B cell (primary cell): ENCODE data around the gene CACNA1A. TPM values are rescaled to one million over a fixed set of nuclear protein-coding genes. Genes with fewer than 3 reads are reported as not detected.

ENCODE experiments used
- ATAC-seq: fragments of 200-7000 bp; cut with Tn5 transposase; one replicate; pipeline ENCODE4 v1.10.0; 2021; ENCODE audit warnings: low read depth, mild to moderate bottlenecking, moderate number of reproducible peaks, moderate library complexity
- CTCF ChIA-PET: fragments of 350-600 bp; sonication (Branson Sonifier 250); formaldehyde crosslinking; loops from one replicate; lab custom pipeline; 2021; ENCODE audit warnings: antibody characterized with exemption, inconsistent platforms; lab: Charles Lee
- POLR2A ChIA-PET: fragments of 350-600 bp; sonication (Branson Sonifier 250); formaldehyde crosslinking; loops from one replicate; lab custom pipeline; 2021; ENCODE audit warnings: antibody characterized with exemption; lab: Charles Lee
- DNase-seq: peaks from one replicate; pipeline ENCODE4 v3.0.0; 2013
- H2AFZ ChIP-seq: 2 replicates; pipeline ENCODE4 v1.6.1; 2012; ENCODE audit warnings: mild to moderate bottlenecking, low read depth, low read length; ENCODE audit not compliant: insufficient read depth, poor library complexity, severe bottlenecking
- H3K27ac ChIP-seq, 2 donors: 1 replicate in 1 of 2; 2 replicates in 1 of 2; pipeline ENCODE4 v1.5.1; 2012 to 2013; ENCODE audit warnings: low read length in 2 of 2, mild to moderate bottlenecking in 2 of 2, moderate library complexity in 1 of 2
- H3K27me3 ChIP-seq, 4 experiments: fragments of 200-600 bp in 1 of 4; sonication (generic) in 1 of 4; replicated peaks in 1 of 4; 1 replicate in 2 of 4; 2 replicates in 2 of 4; pipeline versions ENCODE4 v1.6.1 to v1.7.0; 2013 to 2016; ENCODE audit warnings: low read length in 3 of 4, mild to moderate bottlenecking in 2 of 4, mixed read lengths in 1 of 4, moderate library complexity in 1 of 4; ENCODE audit not compliant: insufficient read depth in 4 of 4, control insufficient read depth in 3 of 4; ENCODE audit errors: control extremely low read depth in 1 of 4
- H3K36me3 ChIP-seq, 2 experiments: replicated peaks in 1 of 2; 1 replicate in 1 of 2; 2 replicates in 1 of 2; pipeline versions ENCODE4 v1.6.1 to v1.7.1; 2013; ENCODE audit warnings: low read length in 1 of 2; ENCODE audit not compliant: insufficient read depth in 2 of 2, control insufficient read depth in 1 of 2; ENCODE audit errors: control extremely low read depth in 1 of 2, extremely low read depth in 1 of 2
- H3K4me1 ChIP-seq, 2 donors: fragments of 200-600 bp in 1 of 2; sonication (generic) in 1 of 2; 1 replicate in 1 of 2; 2 replicates in 1 of 2; pipeline versions ENCODE4 v1.5.1 to v1.6.1; 2013 to 2017; ENCODE audit warnings: low read length in 2 of 2; ENCODE audit not compliant: control insufficient read depth in 2 of 2, insufficient read depth in 2 of 2
- H3K4me2 ChIP-seq: replicated peaks from 2 replicates; pipeline ENCODE3; 2012; ENCODE audit warnings: mild to moderate bottlenecking, low read depth, low read length; ENCODE audit not compliant: poor library complexity, severe bottlenecking
- H3K4me3 ChIP-seq, 5 experiments: fragments of 200-600 bp in 1 of 5; sonication (generic) in 1 of 5; 1 replicate in 3 of 5; 2 replicates in 2 of 5; pipeline versions ENCODE4 v1.5.1 to v1.7.0; 2011 to 2016; ENCODE audit warnings: low read length in 4 of 5, mild to moderate bottlenecking in 4 of 5, low read depth in 2 of 5, control low read depth in 1 of 5, moderate library complexity in 1 of 5; ENCODE audit not compliant: insufficient read depth in 1 of 5; ENCODE audit errors: control extremely low read depth in 1 of 5, extremely low read depth in 1 of 5
- H3K79me2 ChIP-seq: fragments of 200-600 bp; sonication (generic); one replicate; pipeline ENCODE4 v1.6.0; 2016; ENCODE audit warnings: low read length; ENCODE audit not compliant: control insufficient read depth, insufficient read depth
- H3K9ac ChIP-seq: fragments of 200-600 bp; sonication (generic); 2 replicates; pipeline ENCODE4 v1.6.1; 2017; ENCODE audit warnings: mild to moderate bottlenecking, low read length, moderate library complexity
- H3K9me3 ChIP-seq, 3 donors: one replicate each; pipeline versions ENCODE4 v1.6.1 to v1.7.1; 2013; ENCODE audit warnings: low read length in 2 of 3; ENCODE audit not compliant: control insufficient read depth in 2 of 3, insufficient read depth in 1 of 3; ENCODE audit errors: control extremely low read depth in 1 of 3
- H4K20me1 ChIP-seq: 2 replicates; pipeline ENCODE4 v1.6.0; 2012; ENCODE audit warnings: mild to moderate bottlenecking, low read length; ENCODE audit not compliant: insufficient read depth, control insufficient read depth, poor library complexity, severe bottlenecking
- H3K27ac Mint-ChIP-seq: one replicate; pipeline ENCODE4 v1.8.0; 2021; ENCODE audit warnings: mixed read lengths
- H3K27me3 Mint-ChIP-seq: one replicate; pipeline ENCODE4 v1.8.0; 2021; ENCODE audit warnings: mixed read lengths
- H3K4me1 Mint-ChIP-seq: one replicate; pipeline ENCODE4 v1.8.0; 2021; ENCODE audit warnings: mixed read lengths
- H3K4me3 Mint-ChIP-seq: one replicate; pipeline ENCODE4 v1.8.0; 2021; ENCODE audit warnings: mixed read lengths
- H3K9me3 Mint-ChIP-seq: one replicate; pipeline ENCODE4 v1.8.0; 2022; ENCODE audit warnings: mixed read lengths; ENCODE audit not compliant: insufficient read depth
- EZH2 ChIP-seq: IDR thresholded peaks from 2 replicates; pipeline ENCODE4 v1.6.1; 2012; ENCODE audit warnings: borderline replicate concordance, low read depth, mild to moderate bottlenecking, moderate library complexity, low read length; ENCODE audit not compliant: insufficient read depth, poor library complexity, severe bottlenecking
- WGBS: methylation state at CpG from one replicate; pipeline ENCODE4 v1.1.5; 2013; ENCODE audit warnings: missing lambda C conversion rate; ENCODE audit not compliant: insufficient coverage; 5-methylcytosine and 5-hydroxymethylcytosine counted together
- intact Hi-C: fragments of 100-400 bp; cut with micrococcal nuclease; formaldehyde crosslinking; loops from one replicate; pipeline ENCODE4 v1.10.0; 2022
- polyA plus RNA-seq: library from polyadenylated mRNA; depleted of rRNA; stranded (reverse); fragments of >200 nt; gene quantifications from 2 replicates; pipeline ENCODE4 v1.2.3, GENCODE V29; 2012
- total RNA-seq, 2 donors: library from RNA; stranded (reverse); fragments of 120-200 nt in 1 of 2; gene quantifications; 1 replicate in 1 of 2; 2 replicates in 1 of 2; pipeline versions ENCODE4 v1.2.3 to v1.2.4, GENCODE V29; 2013 to 2022
- TF ChIP-seq, protein P1 (sequence below): fragments of 200-600 bp; IDR thresholded peaks from one replicate; pipeline ENCODE4 v1.8.0; 2022; ENCODE audit warnings: antibody characterized with exemption, mild to moderate bottlenecking

Gene CACNA1A
- total and polyA plus RNA-seq, 2 donors (not counting 1 experiment from before 2014, with no cell fraction given), result 1.2 to 1.3 TPM

GRCh38 chr19:13396250-13397080, 109.8 kb downstream of the CACNA1A start:
- Mint-ChIP-seq H3K9me3 (peaks cover 7% of the 10 kb centered on the region), H3K4me3 (no peak overlapping the region), H3K27me3 (peaks cover 42% of the 10 kb centered on the region), H3K27ac (no peak overlapping the region), H3K4me1 (no peaks in the 10 kb centered on the region)
- Histone ChIP-seq H3K36me3 (no peaks in the 10 kb centered on the region), H3K27me3 (peaks cover 0 to 18% (median 1%) of the 10 kb centered on the region in 4 experiments), H2AFZ (no peak overlapping the region), H3K79me2 (no peaks in the 10 kb centered on the region), H3K9ac (no peak overlapping the region), H3K9me3 (peaks cover 0 to 13% (median 3%) of the 10 kb centered on the region in 3 donors), H3K4me1 (no peaks in the 10 kb centered on the region), H3K4me3 (no peak overlapping the region), H3K27ac (no peak overlapping the region), H4K20me1 (no peaks in the 10 kb centered on the region), H3K4me2 (no peak overlapping the region)
- TF ChIP-seq, protein P1, sequence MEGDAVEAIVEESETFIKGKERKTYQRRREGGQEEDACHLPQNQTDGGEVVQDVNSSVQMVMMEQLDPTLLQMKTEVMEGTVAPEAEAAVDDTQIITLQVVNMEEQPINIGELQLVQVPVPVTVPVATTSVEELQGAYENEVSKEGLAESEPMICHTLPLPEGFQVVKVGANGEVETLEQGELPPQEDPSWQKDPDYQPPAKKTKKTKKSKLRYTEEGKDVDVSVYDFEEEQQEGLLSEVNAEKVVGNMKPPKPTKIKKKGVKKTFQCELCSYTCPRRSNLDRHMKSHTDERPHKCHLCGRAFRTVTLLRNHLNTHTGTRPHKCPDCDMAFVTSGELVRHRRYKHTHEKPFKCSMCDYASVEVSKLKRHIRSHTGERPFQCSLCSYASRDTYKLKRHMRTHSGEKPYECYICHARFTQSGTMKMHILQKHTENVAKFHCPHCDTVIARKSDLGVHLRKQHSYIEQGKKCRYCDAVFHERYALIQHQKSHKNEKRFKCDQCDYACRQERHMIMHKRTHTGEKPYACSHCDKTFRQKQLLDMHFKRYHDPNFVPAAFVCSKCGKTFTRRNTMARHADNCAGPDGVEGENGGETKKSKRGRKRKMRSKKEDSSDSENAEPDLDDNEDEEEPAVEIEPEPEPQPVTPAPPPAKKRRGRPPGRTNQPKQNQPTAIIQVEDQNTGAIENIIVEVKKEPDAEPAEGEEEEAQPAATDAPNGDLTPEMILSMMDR, result no peak
- TF ChIP-seq EZH2, result no peak
- ATAC-seq (no peak), DNase-seq (peak; percentile 9)
- whole genome bisulfite sequencing, result 40% methylated on average over 14 of the region's 18 CpGs
- ChIA-PET POLR2A (no interaction called here), CTCF (no interaction called here)
- intact Hi-C loops, result no loop called here

GRCh38 chr19:13382633-13382938, 123.7 kb downstream of the CACNA1A start:
- no peak overlapping the region for H3K27ac Mint-ChIP-seq
- TF ChIP-seq, protein P1, result no peak
- no peak overlapping the region for H3K27ac ChIP-seq
- POLR2A ChIA-PET, result no interaction called here
- no peaks in the 10 kb centered on the region for H4K20me1 ChIP-seq
- H2AFZ ChIP-seq, result no peak overlapping the region
- CTCF ChIA-PET, result no interaction called here
- H3K9me3 ChIP-seq, result no peaks in the 10 kb centered on the region
- no peak overlapping the region for H3K4me2 ChIP-seq
- H3K4me1 Mint-ChIP-seq, result no peaks in the 10 kb centered on the region
- DNase-seq (no peak), ATAC-seq (no peak)
- intact Hi-C loops, result no loop called here
- no peaks in the 10 kb centered on the region for H3K36me3 ChIP-seq
- no peaks in the 10 kb centered on the region for H3K4me1 ChIP-seq
- H3K79me2 ChIP-seq, result no peaks in the 10 kb centered on the region
- H3K4me3 ChIP-seq, result no peak overlapping the region
- H3K4me3 Mint-ChIP-seq, result no peak overlapping the region
- WGBS, result 70% methylated on average over 4 of the region's 4 CpGs
- peaks cover 13% of the 10 kb centered on the region for H3K27me3 Mint-ChIP-seq
- peaks cover 0 to 2% (median 0%) of the 10 kb centered on the region in 4 experiments for H3K27me3 ChIP-seq
- no peaks in the 10 kb centered on the region for H3K9me3 Mint-ChIP-seq
- H3K9ac ChIP-seq, result no peak overlapping the region
